Upper lobe of left lung (tissue), 4 donors: ENCODE data around the gene ZNF778.
"Not testable (repeated sequence)": the region's sequence is repeated elsewhere in the genome, so short reads cannot be mapped to it uniquely, and the experiment has no call there.

Experiments
- EP300 ChIP-seq, 4 donors: sonication (generic); formaldehyde crosslinking; IDR thresholded peaks; one replicate each; pipeline ENCODE4 v1.5.1; 2017; ENCODE audit warnings: antibody characterized with exemption in 4 of 4, control low read depth in 2 of 4
- POLR2A ChIP-seq, 4 donors: fragments of 450-650 bp; IDR thresholded peaks; one replicate each; pipeline ENCODE4 v1.5.1; 2016 to 2017; ENCODE audit warnings: antibody characterized with exemption in 4 of 4, mild to moderate bottlenecking in 2 of 4
- POLR2AphosphoS5 ChIP-seq, 2 donors: sonication (generic); formaldehyde crosslinking; IDR thresholded peaks; one replicate each; pipeline ENCODE4 v1.5.1; 2017; ENCODE audit warnings: antibody characterized with exemption in 2 of 2
- TF ChIP-seq, protein P1 (sequence below), 6 experiments: fragments of 450-650 bp in 4 of 6; fragments of 200-600 bp in 2 of 6; sonication (generic) in 2 of 6; IDR thresholded peaks; one replicate each; pipeline ENCODE4 v1.5.1; 2016 to 2019; ENCODE audit warnings: antibody characterized with exemption in 6 of 6

DNA sequence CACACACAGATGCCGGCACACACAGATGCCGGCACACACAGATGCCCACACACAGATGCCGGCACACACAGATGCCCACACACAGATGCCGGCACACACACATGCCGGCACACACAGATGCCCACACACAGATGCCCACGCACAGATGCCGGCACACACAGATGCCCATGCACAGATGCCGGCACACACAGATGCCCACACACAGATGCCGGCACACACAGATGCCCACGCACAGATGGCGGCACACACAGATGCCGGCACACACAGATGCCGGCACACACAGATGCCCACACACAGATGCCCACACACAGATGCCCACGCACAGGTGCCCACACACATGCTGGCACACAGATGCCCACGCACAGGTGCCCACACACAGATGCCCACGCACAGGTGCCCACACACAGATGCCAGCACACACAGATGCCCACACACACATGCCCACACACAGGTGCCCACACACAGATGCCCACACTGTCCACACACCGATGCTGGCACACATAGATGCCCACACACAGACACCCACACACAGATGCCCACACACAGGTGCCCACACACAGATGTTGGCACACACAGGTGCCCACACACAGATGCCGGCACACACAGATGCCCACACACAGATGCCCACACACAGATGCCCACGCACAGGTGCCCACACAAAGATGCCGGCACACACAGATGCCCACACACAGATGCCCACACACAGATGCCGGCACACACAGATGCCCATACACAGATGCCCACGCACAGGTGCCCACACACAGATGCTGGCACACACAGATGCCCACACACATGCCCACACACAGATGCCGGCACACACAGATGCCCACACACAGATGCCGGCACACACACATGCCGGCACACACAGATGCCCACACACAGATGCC, 28.8 kb upstream of the ZNF778 start:
- not testable (repeated sequence) for TF ChIP-seq EP300, POLR2A, POLR2AphosphoS5 (IDR thresholded peaks at IDR 0.05)
- TF ChIP-seq, protein P1, sequence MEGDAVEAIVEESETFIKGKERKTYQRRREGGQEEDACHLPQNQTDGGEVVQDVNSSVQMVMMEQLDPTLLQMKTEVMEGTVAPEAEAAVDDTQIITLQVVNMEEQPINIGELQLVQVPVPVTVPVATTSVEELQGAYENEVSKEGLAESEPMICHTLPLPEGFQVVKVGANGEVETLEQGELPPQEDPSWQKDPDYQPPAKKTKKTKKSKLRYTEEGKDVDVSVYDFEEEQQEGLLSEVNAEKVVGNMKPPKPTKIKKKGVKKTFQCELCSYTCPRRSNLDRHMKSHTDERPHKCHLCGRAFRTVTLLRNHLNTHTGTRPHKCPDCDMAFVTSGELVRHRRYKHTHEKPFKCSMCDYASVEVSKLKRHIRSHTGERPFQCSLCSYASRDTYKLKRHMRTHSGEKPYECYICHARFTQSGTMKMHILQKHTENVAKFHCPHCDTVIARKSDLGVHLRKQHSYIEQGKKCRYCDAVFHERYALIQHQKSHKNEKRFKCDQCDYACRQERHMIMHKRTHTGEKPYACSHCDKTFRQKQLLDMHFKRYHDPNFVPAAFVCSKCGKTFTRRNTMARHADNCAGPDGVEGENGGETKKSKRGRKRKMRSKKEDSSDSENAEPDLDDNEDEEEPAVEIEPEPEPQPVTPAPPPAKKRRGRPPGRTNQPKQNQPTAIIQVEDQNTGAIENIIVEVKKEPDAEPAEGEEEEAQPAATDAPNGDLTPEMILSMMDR (IDR thresholded peaks at IDR 0.05) = not testable (repeated sequence)
